ENCODE measurements around the gene PFKFB4. TPM values are rescaled to one million over a fixed set of nuclear protein-coding genes. Genes with fewer than 3 reads are reported as not detected.

The PFKFB4 gene
- total and polyA plus RNA-seq, 10 of the 15 experiments (the other 5 are each of a cell fraction or from before 2014, with no cell fraction given), result 0.37 to 89.1 (median 5.2) TPM

DNA sequence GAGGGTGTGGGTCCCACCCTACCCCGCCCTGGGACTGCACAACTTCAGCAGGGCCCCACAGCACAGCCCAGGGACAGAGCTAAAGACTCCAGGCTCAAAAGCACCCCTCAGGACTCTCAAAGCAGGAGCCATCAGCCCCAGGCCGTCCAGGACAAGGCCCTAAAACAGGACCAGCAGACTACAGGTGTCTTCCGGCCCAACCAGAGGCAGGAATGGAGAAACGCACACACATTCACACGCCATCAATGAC is 84.0 kb downstream of the PFKFB4 start:
- Histone ChIP-seq H3K9ac (ENCODE audit: control insufficient read depth, insufficient read depth, low read length) (peak overlapping the region; percentile 99), H3K9me3 (replicated peaks; ENCODE audit: control insufficient read depth, insufficient read depth, low read length) (no peaks in the 10 kb centered on the region), H3K79me2 (ENCODE audit: control insufficient read depth, insufficient read depth, low read length) (peaks cover 47% of the 10 kb centered on the region), H3K4me3 (peak overlapping the region; percentile 71), H3K27me3 (replicated peaks in 1 of 2; ENCODE audit: control insufficient read depth in 2 of 2, insufficient read depth in 2 of 2, low read length in 1 of 2) (no peaks in the 10 kb centered on the region), H3K27ac (ENCODE audit: control insufficient read depth, insufficient read depth) (peak overlapping the region; percentile 100), H2AFZ (ENCODE audit: control insufficient read depth, low read depth, low read length) (peak overlapping the region; percentile 51), H3K4me2 (ENCODE audit: control insufficient read depth, insufficient read depth) (peak overlapping the region; percentile 97), H4K20me1 (ENCODE audit: control insufficient read depth, insufficient read depth) (no peaks in the 10 kb centered on the region), H3K4me1 (ENCODE audit: control insufficient read depth, insufficient read depth, low read length) (peaks cover 35% of the 10 kb centered on the region), H3K36me3 (ENCODE audit: control insufficient read depth in 2 of 2, insufficient read depth in 2 of 2, low read length in 1 of 2) (peaks cover 3 to 8% of the 10 kb centered on the region in 2 experiments; a peak in 3 of 4 replicates)
- RAD21 ChIA-PET (ENCODE audit: unreplicated experiment), result interaction anchor here (0.9 to 2.4 kb wide), 12 partner anchors 26 to 232 kb away, joined by 3 to 23 read pairs (median 5); partner anchors contain the start of genes ATRIP, CCDC51, PFKFB4 and TMA7
- TSS peak; percentile 91 for BruUV-seq (replicated peaks)
- FAIRE-seq (no peak), ATAC-seq (peak; percentile 34), DNase-seq (ENCODE audit: low read depth, low spot score) (no peak)
- peak; percentile 38 for TF ChIP-seq SMAD1 (IDR thresholded peaks at IDR 0.05; ENCODE audit: low read depth, partially characterized antibody)
- 0 out of 2 replicates have a peak, but pooled peaks have one; percentile 71 for TF ChIP-seq CBFB (IDR thresholded peaks at IDR 0.05; ENCODE audit: low read depth)
- TF ChIP-seq KLF5 (IDR thresholded peaks at IDR 0.05; ENCODE audit: partially characterized antibody), result no peak
- TF ChIP-seq MYB (IDR thresholded peaks at IDR 0.05; ENCODE audit: borderline replicate concordance, low read depth, low read length), result no peak
- TF ChIP-seq EP300 (IDR thresholded peaks at IDR 0.05; ENCODE audit: borderline replicate concordance in 1 of 2, control insufficient read depth in 1 of 2, low read depth in 2 of 2, low read length in 2 of 2), result no peak
- TF ChIP-seq, protein P1, sequence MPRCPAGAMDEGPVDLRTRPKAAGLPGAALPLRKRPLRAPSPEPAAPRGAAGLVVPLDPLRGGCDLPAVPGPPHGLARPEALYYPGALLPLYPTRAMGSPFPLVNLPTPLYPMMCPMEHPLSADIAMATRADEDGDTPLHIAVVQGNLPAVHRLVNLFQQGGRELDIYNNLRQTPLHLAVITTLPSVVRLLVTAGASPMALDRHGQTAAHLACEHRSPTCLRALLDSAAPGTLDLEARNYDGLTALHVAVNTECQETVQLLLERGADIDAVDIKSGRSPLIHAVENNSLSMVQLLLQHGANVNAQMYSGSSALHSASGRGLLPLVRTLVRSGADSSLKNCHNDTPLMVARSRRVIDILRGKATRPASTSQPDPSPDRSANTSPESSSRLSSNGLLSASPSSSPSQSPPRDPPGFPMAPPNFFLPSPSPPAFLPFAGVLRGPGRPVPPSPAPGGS (IDR thresholded peaks at IDR 0.05; ENCODE audit: borderline replicate concordance, insufficient read depth, low read depth, low read length, poor library complexity, severe bottlenecking), result no peak
- no peak for TF ChIP-seq SP1 (IDR thresholded peaks at IDR 0.05; ENCODE audit: low read depth, low read length)
- TF ChIP-seq, protein P2, sequence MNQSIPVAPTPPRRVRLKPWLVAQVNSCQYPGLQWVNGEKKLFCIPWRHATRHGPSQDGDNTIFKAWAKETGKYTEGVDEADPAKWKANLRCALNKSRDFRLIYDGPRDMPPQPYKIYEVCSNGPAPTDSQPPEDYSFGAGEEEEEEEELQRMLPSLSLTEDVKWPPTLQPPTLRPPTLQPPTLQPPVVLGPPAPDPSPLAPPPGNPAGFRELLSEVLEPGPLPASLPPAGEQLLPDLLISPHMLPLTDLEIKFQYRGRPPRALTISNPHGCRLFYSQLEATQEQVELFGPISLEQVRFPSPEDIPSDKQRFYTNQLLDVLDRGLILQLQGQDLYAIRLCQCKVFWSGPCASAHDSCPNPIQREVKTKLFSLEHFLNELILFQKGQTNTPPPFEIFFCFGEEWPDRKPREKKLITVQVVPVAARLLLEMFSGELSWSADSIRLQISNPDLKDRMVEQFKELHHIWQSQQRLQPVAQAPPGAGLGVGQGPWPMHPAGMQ (IDR thresholded peaks at IDR 0.05; ENCODE audit: borderline replicate concordance), result no peak
- no peak for TF ChIP-seq E2F4 (IDR thresholded peaks at IDR 0.05; ENCODE audit: low read depth, low read length)
- no peak for TF ChIP-seq SKIL (IDR thresholded peaks at IDR 0.05; ENCODE audit: low read depth, poor library complexity, severe bottlenecking)
- intact Hi-C loops (cut with micrococcal nuclease; ENCODE audit: unreplicated experiment) (no loop called here), in situ Hi-C loops (cut with MboI) (no loop called here)
- POLR2A ChIA-PET, result interaction anchor here (0.6 to 10.0 kb wide), 13 partner anchors 9 to 1489 kb away, joined by 3 to 91 read pairs (median 5); partner anchors contain the start of genes ATRIP, CCDC51, PFKFB4 and SHISA5
- WGBS (ENCODE audit: insufficient coverage, insufficient replicate concordance, low lambda C conversion rate, missing lambda C conversion rate), result 2% methylated on average over 5 of the region's 5 CpGs
- CTCF ChIA-PET, result interaction anchor here (0.9 to 3.1 kb wide), 14 partner anchors 10 to 162 kb away, joined by 3 to 37 read pairs (median 5); partner anchors contain the start of genes CCDC51, PFKFB4, SHISA5 and SLC26A6
- SMC1A ChIA-PET (ENCODE audit: uncharacterized antibody, unreplicated experiment), result interaction anchor here (0.6 to 3.4 kb wide), 10 partner anchors 15 to 77 kb away, joined by 3 to 18 read pairs (median 5); partner anchors contain the start of genes CCDC51 and TMA7
